Neutrophil (primary cell): ENCODE measurements around the gene RBM33.

Source experiments
- H3K27ac ChIP-seq: fragments of 200-600 bp; sonication (generic); 2 replicates; pipeline ENCODE4 v1.5.1; 2016; ENCODE audit warnings: mild to moderate bottlenecking, moderate library complexity
- H3K27me3 ChIP-seq: fragments of 200-600 bp; sonication (generic); 2 replicates; pipeline ENCODE4 v1.6.0; 2016; ENCODE audit warnings: mild to moderate bottlenecking
- H3K36me3 ChIP-seq: fragments of 200-600 bp; sonication (generic); 2 replicates; pipeline ENCODE4 v1.5.1; 2017
- H3K4me1 ChIP-seq, 2 experiments: fragments of 200-600 bp in 1 of 2; sonication (generic) in 1 of 2; 1 replicate in 1 of 2; 2 replicates in 1 of 2; pipeline versions ENCODE4 v1.5.1 to v1.6.1; 2013 to 2016; ENCODE audit warnings: low read depth in 1 of 2, low read length in 1 of 2, mild to moderate bottlenecking in 1 of 2, moderate library complexity in 1 of 2; ENCODE audit not compliant: control insufficient read depth in 1 of 2, insufficient read depth in 1 of 2
- H3K4me3 ChIP-seq, 2 experiments: fragments of 200-600 bp in 1 of 2; sonication (generic) in 1 of 2; 1 replicate in 1 of 2; 2 replicates in 1 of 2; pipeline ENCODE4 v1.5.1; 2013 to 2016; ENCODE audit warnings: low read depth in 1 of 2, low read length in 1 of 2, mild to moderate bottlenecking in 1 of 2, moderate library complexity in 1 of 2
- H3K9me3 ChIP-seq: fragments of 200-600 bp; sonication (generic); 2 replicates; pipeline ENCODE4 v1.5.1; 2016
- TF ChIP-seq, protein P1 (sequence below): fragments of 200-600 bp; sonication (generic); IDR thresholded peaks from 2 replicates; pipeline ENCODE4 v1.5.1; 2016; ENCODE audit warnings: antibody characterized with exemption

The RBM33 gene

DNA sequence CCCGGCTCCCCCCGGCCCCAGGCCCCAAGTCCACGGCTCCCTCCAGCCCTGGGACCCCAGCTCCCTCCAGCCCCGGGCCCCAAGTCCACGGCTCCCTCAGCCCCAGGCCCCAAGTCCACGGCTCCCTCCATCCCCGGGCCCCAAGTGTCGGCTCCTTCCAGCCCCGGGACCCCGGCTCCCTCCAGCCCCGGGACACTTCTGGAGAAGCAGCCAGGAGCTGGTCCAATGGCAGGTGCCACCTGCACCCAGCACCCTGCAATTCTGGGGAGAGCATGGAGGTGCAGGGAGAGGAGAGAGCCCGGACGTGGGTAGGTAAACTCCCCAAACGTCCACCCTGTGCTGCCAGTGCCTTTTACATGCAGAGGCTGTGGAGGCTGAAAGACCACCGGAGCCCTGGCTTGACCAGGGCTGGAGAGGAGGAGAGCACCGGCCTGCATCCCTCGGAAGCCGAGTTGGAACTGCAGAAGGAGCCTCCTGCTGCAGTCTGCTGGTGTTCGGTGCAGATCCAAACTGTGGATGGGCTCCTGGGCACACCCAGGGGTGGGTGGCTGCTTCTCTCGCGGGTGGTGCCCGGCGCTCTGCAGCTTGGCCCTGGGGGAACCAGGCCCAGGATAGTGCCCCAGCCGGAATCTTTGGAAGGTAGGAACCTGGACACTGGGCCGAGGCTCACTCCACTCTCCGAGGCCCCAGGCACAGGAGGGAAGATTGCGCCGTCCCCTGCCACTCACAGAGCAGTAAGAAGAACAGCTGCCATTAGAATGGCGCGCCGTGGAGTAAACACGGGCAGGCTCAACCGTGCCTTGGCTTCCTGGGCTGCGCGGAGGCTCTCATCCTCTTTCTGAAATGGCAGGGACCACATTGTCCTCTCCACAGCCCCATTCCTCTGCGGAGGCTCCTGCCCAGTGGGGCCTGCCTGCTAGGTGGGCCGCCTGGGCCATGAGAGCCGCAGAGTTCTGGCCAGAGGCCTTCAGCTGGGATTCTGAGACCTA lies 153.1 kb downstream of the RBM33 start:
- no peak overlapping the region for H3K27ac ChIP-seq
- H3K4me3 ChIP-seq: no peak overlapping the region
- no peaks in the 10 kb centered on the region for H3K36me3 ChIP-seq
- peaks cover 85% of the 10 kb centered on the region for H3K27me3 ChIP-seq
- no peaks in the 10 kb centered on the region for H3K9me3 ChIP-seq
- H3K4me1 ChIP-seq: peaks cover 0 to 5% of the 10 kb centered on the region in 2 experiments
- TF ChIP-seq, protein P1, sequence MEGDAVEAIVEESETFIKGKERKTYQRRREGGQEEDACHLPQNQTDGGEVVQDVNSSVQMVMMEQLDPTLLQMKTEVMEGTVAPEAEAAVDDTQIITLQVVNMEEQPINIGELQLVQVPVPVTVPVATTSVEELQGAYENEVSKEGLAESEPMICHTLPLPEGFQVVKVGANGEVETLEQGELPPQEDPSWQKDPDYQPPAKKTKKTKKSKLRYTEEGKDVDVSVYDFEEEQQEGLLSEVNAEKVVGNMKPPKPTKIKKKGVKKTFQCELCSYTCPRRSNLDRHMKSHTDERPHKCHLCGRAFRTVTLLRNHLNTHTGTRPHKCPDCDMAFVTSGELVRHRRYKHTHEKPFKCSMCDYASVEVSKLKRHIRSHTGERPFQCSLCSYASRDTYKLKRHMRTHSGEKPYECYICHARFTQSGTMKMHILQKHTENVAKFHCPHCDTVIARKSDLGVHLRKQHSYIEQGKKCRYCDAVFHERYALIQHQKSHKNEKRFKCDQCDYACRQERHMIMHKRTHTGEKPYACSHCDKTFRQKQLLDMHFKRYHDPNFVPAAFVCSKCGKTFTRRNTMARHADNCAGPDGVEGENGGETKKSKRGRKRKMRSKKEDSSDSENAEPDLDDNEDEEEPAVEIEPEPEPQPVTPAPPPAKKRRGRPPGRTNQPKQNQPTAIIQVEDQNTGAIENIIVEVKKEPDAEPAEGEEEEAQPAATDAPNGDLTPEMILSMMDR: no peak

GRCh38 chr7:155798673-155799439 lies 154.4 kb downstream of the RBM33 start:
- TF ChIP-seq, protein P1: no peak
- no peak overlapping the region for H3K4me3 ChIP-seq
- H3K36me3 ChIP-seq: no peaks in the 10 kb centered on the region
- H3K27ac ChIP-seq: no peak overlapping the region
- peaks cover 10 to 15% of the 10 kb centered on the region in 2 experiments for H3K4me1 ChIP-seq
- H3K27me3 ChIP-seq: peaks cover 98% of the 10 kb centered on the region
- H3K9me3 ChIP-seq: no peaks in the 10 kb centered on the region

GRCh38 chr7:155799514-155799913 lies 155.1 kb downstream of the RBM33 start:
- H3K36me3 ChIP-seq: no peaks in the 10 kb centered on the region
- no peak overlapping the region for H3K27ac ChIP-seq
- no peaks in the 10 kb centered on the region for H3K9me3 ChIP-seq
- TF ChIP-seq, protein P1: no peak
- H3K4me1 ChIP-seq: peaks cover 15 to 21% of the 10 kb centered on the region in 2 experiments
- peaks cover 99% of the 10 kb centered on the region for H3K27me3 ChIP-seq
- H3K4me3 ChIP-seq: no peak overlapping the region

GRCh38 chr7:155800301-155800700 lies 155.8 kb downstream of the RBM33 start:
- Histone ChIP-seq H3K36me3 (no peaks in the 10 kb centered on the region), H3K4me3 (no peak overlapping the region), H3K4me1 (peaks cover 22 to 29% of the 10 kb centered on the region in 2 experiments), H3K27me3 (peaks cover 100% of the 10 kb centered on the region), H3K9me3 (no peaks in the 10 kb centered on the region), H3K27ac (no peak overlapping the region)
- TF ChIP-seq, protein P1: no peak

GRCh38 chr7:155800741-155801267 lies 156.3 kb downstream of the RBM33 start:
- peaks cover 100% of the 10 kb centered on the region for H3K27me3 ChIP-seq
- H3K9me3 ChIP-seq: no peaks in the 10 kb centered on the region
- no peaks in the 10 kb centered on the region for H3K36me3 ChIP-seq
- no peak overlapping the region for H3K4me3 ChIP-seq
- TF ChIP-seq, protein P1: no peak
- no peak overlapping the region for H3K27ac ChIP-seq
- H3K4me1 ChIP-seq: peaks cover 27 to 34% of the 10 kb centered on the region in 2 experiments
